GM12878 (cell line): ENCODE data around the gene DOP1A. TPM values are rescaled to one million over a fixed set of nuclear protein-coding genes. Genes with fewer than 3 reads are reported as not detected.

Experiments used
- HDAC2 ChIP-seq: fragments of 200-600 bp; sonication (generic); IDR thresholded peaks from 2 replicates; pipeline ENCODE4 v1.6.1; 2017
- HSF1 ChIP-seq: fragments of 150-350 bp; IDR thresholded peaks from 2 replicates; pipeline ENCODE4 v1.6.1; 2014; ENCODE audit warnings: mild to moderate bottlenecking, low read depth, low read length
- PML ChIP-seq: IDR thresholded peaks from 2 replicates; pipeline ENCODE4 v1.6.1; 2012; ENCODE audit warnings: low read length, inconsistent platforms
- PRDM15 ChIP-seq: fragments of 450-650 bp; formaldehyde crosslinking; IDR thresholded peaks from 2 replicates; pipeline ENCODE4 v1.4.0; 2020; ENCODE audit warnings: mild to moderate bottlenecking, moderate library complexity
- STAT1 ChIP-seq: fragments of 450-650 bp; conservative IDR thresholded peaks from 2 replicates; pipeline ENCODE4 v1.6.1; 2014; ENCODE audit warnings: antibody characterized with exemption, mild to moderate bottlenecking
- YY1 ChIP-seq: IDR thresholded peaks from 2 replicates; pipeline ENCODE4 v1.6.1; 2011; ENCODE audit warnings: low read depth, mild to moderate bottlenecking, low read length
- ZZZ3 ChIP-seq: IDR thresholded peaks from 2 replicates; pipeline ENCODE4 v1.6.1; 2011; ENCODE audit warnings: low read depth; ENCODE audit not compliant: control insufficient read depth, insufficient read length
- polyA plus RNA-seq, 11 experiments: library from polyadenylated mRNA; depleted of rRNA in 4 of 11; unstranded in 6 of 11; stranded (reverse) in 5 of 11; fragments of >200 nt; fragmentation: Nextera tagmentation in 4 of 11; fragmentation: Illumina TruSeq in 1 of 11; extraction: Ambion mirVana in 4 of 11; extraction: Trizol in 1 of 11; gene quantifications; 1 replicate in 1 of 11; 2 replicates in 10 of 11; pipeline versions ENCODE4 v1.2.1 to v1.2.3, GENCODE V29; 2011 to 2016; ENCODE audit warnings: inconsistent platforms in 2 of 11, missing spikeins in 2 of 11, low read depth in 1 of 11
- total RNA-seq, 4 experiments: library from RNA; depleted of rRNA in 3 of 4; stranded (reverse); fragments of >200 nt in 3 of 4; fragmentation: Illumina TruSeq in 1 of 4; extraction: Trizol in 1 of 4; gene quantifications; 2 replicates each; pipeline versions ENCODE4 v1.2.1 to v1.2.3, GENCODE V29; 2013 to 2021
- TF ChIP-seq, protein P1 (sequence below): fragments of 150-350 bp; IDR thresholded peaks from 2 replicates; pipeline ENCODE4 v1.6.1; 2016; ENCODE audit warnings: low read depth, low read length
- TF ChIP-seq, protein P2 (sequence below): IDR thresholded peaks from 2 replicates; pipeline ENCODE4 v1.6.1; 2012; ENCODE audit warnings: low read depth, low read length, improper control_type of control experiment
- TF ChIP-seq, protein P3 (sequence below): IDR thresholded peaks from 2 replicates; pipeline ENCODE4 v1.6.1; 2012; ENCODE audit warnings: mild to moderate bottlenecking, low read depth, low read length
- TF ChIP-seq, protein P4 (sequence below): IDR thresholded peaks from 2 replicates; pipeline ENCODE4 v1.6.1; 2011; ENCODE audit warnings: borderline replicate concordance, low read depth, mild to moderate bottlenecking, moderate library complexity, low read length; ENCODE audit not compliant: insufficient read depth, poor library complexity, severe bottlenecking

Gene DOP1A
- total and polyA plus RNA-seq, 10 of the 15 experiments (the other 5 are each of a cell fraction or from before 2014, with no cell fraction given), result 1.9 to 22.9 (median 10.3) TPM

DNA sequence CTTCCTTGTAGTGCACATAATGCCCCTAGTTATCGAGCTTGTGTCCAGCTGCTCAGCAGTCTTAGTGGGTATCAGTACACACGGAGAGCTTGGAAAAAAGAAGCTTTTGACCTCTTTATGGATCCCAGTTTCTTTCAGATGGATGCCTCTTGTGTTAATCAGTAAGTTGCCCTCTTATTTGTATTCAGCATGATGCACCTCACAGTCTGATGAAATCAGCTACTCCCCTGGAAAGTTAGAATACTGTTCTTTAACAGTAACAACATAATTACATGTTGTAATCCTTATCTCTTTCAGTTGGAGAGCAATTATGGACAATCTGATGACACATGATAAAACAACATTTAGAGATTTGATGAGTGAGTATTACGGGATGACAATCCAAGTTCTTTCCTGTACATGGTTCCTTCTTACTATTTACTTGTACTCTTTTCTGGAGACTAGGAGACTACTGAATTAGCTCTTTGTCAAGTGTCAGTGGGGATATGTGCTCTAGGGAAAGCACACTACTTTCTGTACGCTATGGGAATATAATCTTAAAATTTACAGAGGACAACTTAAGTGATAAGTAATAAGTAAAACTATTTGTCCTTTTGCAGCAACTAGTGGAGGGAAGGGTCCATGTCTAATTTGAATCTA, 86.5 kb downstream of the DOP1A start (continued):
- TF ChIP-seq HSF1 (no peak), YY1 (no peak), STAT1 (no peak), PRDM15 (CRISPR knock-in tag) (no peak), ZZZ3 (no peak), HDAC2 (no peak), PML (no peak)
- TF ChIP-seq, protein P1, sequence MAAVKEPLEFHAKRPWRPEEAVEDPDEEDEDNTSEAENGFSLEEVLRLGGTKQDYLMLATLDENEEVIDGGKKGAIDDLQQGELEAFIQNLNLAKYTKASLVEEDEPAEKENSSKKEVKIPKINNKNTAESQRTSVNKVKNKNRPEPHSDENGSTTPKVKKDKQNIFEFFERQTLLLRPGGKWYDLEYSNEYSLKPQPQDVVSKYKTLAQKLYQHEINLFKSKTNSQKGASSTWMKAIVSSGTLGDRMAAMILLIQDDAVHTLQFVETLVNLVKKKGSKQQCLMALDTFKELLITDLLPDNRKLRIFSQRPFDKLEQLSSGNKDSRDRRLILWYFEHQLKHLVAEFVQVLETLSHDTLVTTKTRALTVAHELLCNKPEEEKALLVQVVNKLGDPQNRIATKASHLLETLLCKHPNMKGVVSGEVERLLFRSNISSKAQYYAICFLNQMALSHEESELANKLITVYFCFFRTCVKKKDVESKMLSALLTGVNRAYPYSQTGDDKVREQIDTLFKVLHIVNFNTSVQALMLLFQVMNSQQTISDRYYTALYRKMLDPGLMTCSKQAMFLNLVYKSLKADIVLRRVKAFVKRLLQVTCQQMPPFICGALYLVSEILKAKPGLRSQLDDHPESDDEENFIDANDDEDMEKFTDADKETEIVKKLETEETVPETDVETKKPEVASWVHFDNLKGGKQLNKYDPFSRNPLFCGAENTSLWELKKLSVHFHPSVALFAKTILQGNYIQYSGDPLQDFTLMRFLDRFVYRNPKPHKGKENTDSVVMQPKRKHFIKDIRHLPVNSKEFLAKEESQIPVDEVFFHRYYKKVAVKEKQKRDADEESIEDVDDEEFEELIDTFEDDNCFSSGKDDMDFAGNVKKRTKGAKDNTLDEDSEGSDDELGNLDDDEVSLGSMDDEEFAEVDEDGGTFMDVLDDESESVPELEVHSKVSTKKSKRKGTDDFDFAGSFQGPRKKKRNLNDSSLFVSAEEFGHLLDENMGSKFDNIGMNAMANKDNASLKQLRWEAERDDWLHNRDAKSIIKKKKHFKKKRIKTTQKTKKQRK, result no peak
- TF ChIP-seq, protein P2, sequence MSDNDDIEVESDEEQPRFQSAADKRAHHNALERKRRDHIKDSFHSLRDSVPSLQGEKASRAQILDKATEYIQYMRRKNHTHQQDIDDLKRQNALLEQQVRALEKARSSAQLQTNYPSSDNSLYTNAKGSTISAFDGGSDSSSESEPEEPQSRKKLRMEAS, result no peak
- TF ChIP-seq, protein P3, sequence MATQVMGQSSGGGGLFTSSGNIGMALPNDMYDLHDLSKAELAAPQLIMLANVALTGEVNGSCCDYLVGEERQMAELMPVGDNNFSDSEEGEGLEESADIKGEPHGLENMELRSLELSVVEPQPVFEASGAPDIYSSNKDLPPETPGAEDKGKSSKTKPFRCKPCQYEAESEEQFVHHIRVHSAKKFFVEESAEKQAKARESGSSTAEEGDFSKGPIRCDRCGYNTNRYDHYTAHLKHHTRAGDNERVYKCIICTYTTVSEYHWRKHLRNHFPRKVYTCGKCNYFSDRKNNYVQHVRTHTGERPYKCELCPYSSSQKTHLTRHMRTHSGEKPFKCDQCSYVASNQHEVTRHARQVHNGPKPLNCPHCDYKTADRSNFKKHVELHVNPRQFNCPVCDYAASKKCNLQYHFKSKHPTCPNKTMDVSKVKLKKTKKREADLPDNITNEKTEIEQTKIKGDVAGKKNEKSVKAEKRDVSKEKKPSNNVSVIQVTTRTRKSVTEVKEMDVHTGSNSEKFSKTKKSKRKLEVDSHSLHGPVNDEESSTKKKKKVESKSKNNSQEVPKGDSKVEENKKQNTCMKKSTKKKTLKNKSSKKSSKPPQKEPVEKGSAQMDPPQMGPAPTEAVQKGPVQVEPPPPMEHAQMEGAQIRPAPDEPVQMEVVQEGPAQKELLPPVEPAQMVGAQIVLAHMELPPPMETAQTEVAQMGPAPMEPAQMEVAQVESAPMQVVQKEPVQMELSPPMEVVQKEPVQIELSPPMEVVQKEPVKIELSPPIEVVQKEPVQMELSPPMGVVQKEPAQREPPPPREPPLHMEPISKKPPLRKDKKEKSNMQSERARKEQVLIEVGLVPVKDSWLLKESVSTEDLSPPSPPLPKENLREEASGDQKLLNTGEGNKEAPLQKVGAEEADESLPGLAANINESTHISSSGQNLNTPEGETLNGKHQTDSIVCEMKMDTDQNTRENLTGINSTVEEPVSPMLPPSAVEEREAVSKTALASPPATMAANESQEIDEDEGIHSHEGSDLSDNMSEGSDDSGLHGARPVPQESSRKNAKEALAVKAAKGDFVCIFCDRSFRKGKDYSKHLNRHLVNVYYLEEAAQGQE, result no peak
- TF ChIP-seq, protein P4, sequence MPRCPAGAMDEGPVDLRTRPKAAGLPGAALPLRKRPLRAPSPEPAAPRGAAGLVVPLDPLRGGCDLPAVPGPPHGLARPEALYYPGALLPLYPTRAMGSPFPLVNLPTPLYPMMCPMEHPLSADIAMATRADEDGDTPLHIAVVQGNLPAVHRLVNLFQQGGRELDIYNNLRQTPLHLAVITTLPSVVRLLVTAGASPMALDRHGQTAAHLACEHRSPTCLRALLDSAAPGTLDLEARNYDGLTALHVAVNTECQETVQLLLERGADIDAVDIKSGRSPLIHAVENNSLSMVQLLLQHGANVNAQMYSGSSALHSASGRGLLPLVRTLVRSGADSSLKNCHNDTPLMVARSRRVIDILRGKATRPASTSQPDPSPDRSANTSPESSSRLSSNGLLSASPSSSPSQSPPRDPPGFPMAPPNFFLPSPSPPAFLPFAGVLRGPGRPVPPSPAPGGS, result no peak
- TF ChIP-seq, all 136 proteins: peak for 0
